Coronary artery (tissue), 2 donors: ENCODE data around the gene KCMF1.

Source experiments
- DNase-seq: peaks from one replicate; pipeline ENCODE4 v3.0.0-alpha.2; 2017; ENCODE audit warnings: low spot score
- H3K27ac ChIP-seq, 2 donors: fragments of 200-600 bp; sonication (generic); one replicate each; pipeline ENCODE4 v1.5.1; 2016 to 2019
- H3K4me3 ChIP-seq: fragments of 200-600 bp; sonication (generic); 2 replicates; pipeline ENCODE4 v1.5.1; 2016; ENCODE audit warnings: mild to moderate bottlenecking, moderate library complexity
- TF ChIP-seq, protein P1 (sequence below): fragments of 200-600 bp; sonication (generic); IDR thresholded peaks from one replicate; pipeline ENCODE4 v1.5.1; 2019; ENCODE audit warnings: antibody characterized with exemption

KCMF1 gene

GRCh38 chr2:84963323-84963691, 7.7 kb upstream of the KCMF1 start:
- TF ChIP-seq, protein P1, sequence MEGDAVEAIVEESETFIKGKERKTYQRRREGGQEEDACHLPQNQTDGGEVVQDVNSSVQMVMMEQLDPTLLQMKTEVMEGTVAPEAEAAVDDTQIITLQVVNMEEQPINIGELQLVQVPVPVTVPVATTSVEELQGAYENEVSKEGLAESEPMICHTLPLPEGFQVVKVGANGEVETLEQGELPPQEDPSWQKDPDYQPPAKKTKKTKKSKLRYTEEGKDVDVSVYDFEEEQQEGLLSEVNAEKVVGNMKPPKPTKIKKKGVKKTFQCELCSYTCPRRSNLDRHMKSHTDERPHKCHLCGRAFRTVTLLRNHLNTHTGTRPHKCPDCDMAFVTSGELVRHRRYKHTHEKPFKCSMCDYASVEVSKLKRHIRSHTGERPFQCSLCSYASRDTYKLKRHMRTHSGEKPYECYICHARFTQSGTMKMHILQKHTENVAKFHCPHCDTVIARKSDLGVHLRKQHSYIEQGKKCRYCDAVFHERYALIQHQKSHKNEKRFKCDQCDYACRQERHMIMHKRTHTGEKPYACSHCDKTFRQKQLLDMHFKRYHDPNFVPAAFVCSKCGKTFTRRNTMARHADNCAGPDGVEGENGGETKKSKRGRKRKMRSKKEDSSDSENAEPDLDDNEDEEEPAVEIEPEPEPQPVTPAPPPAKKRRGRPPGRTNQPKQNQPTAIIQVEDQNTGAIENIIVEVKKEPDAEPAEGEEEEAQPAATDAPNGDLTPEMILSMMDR: no peak
- H3K4me3 ChIP-seq: no peak overlapping the region
- no peak for DNase-seq
- no peak overlapping the region for H3K27ac ChIP-seq

DNA sequence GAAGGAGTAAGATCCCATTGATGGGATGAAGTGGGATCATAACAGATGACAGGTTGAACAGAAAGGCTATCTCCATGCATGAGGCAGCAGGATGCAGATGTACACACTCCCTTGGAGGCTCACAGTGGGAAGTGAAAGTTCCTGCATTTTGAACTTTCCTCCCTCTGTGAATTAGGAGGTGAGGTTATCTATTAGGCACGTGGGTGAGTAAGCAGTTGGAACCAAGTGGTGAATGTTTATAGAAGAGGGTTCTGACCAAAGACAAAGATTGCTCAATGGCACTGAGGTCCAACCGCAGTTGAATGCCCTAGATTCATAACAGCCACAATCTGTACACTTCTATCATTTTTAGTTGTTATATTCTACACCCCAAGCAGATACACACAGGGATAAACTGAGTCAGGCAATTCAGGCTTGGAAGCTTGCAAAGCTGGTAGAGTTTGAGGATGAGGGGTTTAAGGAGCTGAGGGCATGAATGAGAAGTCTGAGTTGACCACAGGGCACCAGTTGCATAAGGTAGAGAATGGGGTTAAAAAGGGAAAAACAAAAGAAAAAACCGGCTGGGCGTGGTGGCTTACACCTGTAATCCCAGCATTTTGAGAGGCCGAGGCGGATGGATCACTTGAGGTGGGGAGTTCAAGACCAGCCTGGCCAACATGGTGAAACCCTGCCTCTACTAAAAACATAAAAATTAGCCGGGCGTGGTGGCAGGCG, 7.1 kb upstream of the KCMF1 start:
- TF ChIP-seq, protein P1: no peak
- no peak for DNase-seq
- Histone ChIP-seq H3K4me3 (no peak overlapping the region), H3K27ac (no peak overlapping the region)

DNA sequence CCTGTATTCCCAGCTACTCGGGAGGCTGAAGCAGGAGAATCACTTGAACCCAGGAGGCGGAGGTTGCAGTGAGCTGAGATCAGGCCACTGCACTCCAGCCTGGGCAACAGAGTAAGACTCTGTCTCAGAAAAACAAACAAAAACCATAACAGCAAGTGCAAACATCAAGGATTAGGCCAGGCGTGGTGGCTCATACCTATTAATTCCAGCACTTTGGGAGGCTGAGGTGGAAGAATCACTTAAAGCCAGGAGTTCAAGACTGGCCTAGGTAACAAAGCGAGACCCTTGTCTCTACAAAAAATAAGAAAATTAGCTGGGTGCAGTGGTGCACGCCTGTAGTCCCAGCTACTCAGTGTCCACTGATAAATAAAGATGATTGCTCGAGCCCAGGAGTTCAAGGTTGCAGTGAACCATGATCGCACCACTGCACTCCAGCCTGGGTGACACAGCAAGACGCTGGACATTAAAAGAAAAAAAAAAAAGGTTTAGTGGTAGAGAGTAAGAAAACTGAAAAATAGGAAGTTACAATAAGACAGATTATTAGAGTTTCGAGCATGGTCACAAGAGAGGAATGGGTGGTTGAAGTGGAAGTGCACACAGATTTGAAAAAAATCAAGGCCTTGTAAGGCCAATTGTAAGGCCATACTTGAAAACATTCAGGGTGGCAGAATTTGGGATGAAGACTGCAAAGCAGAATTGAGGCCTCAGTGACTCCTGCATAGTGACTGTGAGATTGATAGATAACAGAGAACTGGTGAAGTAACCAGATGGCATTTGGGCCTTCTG, 6.4 kb upstream of the KCMF1 start:
- no peak for DNase-seq
- Histone ChIP-seq H3K27ac (no peak overlapping the region), H3K4me3 (no peak overlapping the region)
- TF ChIP-seq, protein P1: no peak

DNA sequence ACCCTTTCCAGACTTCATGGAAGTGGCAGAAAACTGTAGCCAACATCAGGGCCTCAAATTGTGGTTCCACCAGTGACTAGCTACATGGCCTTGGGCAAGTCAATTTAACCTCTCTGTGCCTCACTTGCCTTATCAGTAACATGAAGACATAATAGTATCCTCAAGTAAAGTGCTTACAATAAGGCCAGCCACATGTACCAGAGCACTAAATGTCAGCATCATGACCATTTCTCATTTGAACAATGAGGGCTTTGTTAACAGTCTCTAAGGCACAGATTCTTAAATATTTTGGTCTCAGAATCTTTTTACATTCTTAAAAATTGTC, 5.8 kb upstream of the KCMF1 start:
- no peak overlapping the region for H3K4me3 ChIP-seq
- DNase-seq: no peak
- TF ChIP-seq, protein P1: no peak

GRCh38 chr2:84965827-84966226, 5.1 kb upstream of the KCMF1 start:
- TF ChIP-seq, protein P1: no peak
- DNase-seq: no peak
- no peak overlapping the region for H3K27ac ChIP-seq
- no peak overlapping the region for H3K4me3 ChIP-seq

More for the DNA sequence above, 5.8 kb upstream of the KCMF1 start:
- H3K27ac ChIP-seq: no peak overlapping the region

DNA sequence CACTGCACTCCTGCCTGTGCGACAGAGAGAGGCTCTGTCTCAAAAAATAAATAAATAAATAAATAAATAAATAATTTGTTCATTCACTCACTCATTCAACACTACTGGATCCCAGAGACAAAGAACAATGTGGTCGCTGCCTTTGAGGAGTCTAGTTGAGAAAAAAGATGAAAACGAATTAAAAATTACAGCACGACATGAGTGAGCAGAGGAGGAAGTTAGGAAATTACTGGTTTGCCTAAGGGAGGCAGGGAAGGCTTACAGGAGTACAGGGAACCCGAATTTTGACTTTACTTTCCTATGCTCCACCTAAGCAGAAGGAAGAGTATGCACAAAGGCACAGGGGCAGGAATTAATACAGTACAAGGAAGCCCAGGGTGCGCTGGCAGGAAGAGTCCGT, 4.2 kb upstream of the KCMF1 start:
- H3K27ac ChIP-seq: no peak overlapping the region
- TF ChIP-seq, protein P1: no peak
- H3K4me3 ChIP-seq: no peak overlapping the region
- no peak for DNase-seq
